ENCODE data around the gene LIAS.
A peak's percentile ranks its signal among the peaks of the same experiment; 100 is the strongest.

Gene LIAS

GRCh38 chr4:39484582-39485272 lies 25.9 kb downstream of the LIAS start:
- no peak for TF ChIP-seq CTCF (IDR thresholded peaks at IDR 0.05; ENCODE audit: low read depth, low read length)
- H3K4me3 ChIP-seq (replicated peaks in 1 of 2; ENCODE audit: low read depth in 2 of 2, low read length in 2 of 2) = no peak overlapping the region
- DNase-seq (ENCODE audit: low read depth in 2 of 2) = no peak

GRCh38 chr4:39486221-39486804 lies 27.5 kb downstream of the LIAS start:
- DNase-seq (ENCODE audit: low read depth in 2 of 2) = no peak
- no peak overlapping the region for H3K4me3 ChIP-seq (replicated peaks in 1 of 2; ENCODE audit: low read depth in 2 of 2, low read length in 2 of 2)
- TF ChIP-seq CTCF (IDR thresholded peaks at IDR 0.05; ENCODE audit: low read depth, low read length) = no peak

- H3K4me3 ChIP-seq (replicated peaks in 1 of 2; ENCODE audit: low read depth in 2 of 2, low read length in 2 of 2) = no peak overlapping the region
- no peak for TF ChIP-seq CTCF (IDR thresholded peaks at IDR 0.05; ENCODE audit: low read depth, low read length)
- no peak for DNase-seq (ENCODE audit: low read depth in 2 of 2)
Measured at GRCh38 chr4:39490322-39490721, 31.5 kb downstream of the LIAS start.

GRCh38 chr4:39494354-39494753 lies 35.5 kb downstream of the LIAS start:
- DNase-seq (ENCODE audit: low read depth in 2 of 2) = no peak
- TF ChIP-seq CTCF (IDR thresholded peaks at IDR 0.05; ENCODE audit: low read depth, low read length) = no peak
- no peak overlapping the region for H3K4me3 ChIP-seq (replicated peaks in 1 of 2; ENCODE audit: low read depth in 2 of 2, low read length in 2 of 2)

GRCh38 chr4:39495446-39496213 lies 36.8 kb downstream of the LIAS start:
- no peak overlapping the region for H3K4me3 ChIP-seq (replicated peaks in 1 of 2; ENCODE audit: low read depth in 2 of 2, low read length in 2 of 2)
- no peak for TF ChIP-seq CTCF (IDR thresholded peaks at IDR 0.05; ENCODE audit: low read depth, low read length)
- DNase-seq (ENCODE audit: low read depth in 2 of 2) = peak; percentile 22 to 23

- TF ChIP-seq CTCF (IDR thresholded peaks at IDR 0.05; ENCODE audit: low read depth, low read length) = no peak
- H3K4me3 ChIP-seq (replicated peaks in 1 of 2; ENCODE audit: low read depth in 2 of 2, low read length in 2 of 2) = no peak overlapping the region
- DNase-seq (ENCODE audit: low read depth in 2 of 2) = no peak
Measured at GRCh38 chr4:39497909-39498726, 39.3 kb downstream of the LIAS start.
